HG02798 (cell line): ENCODE results near the gene DPF3.

Experiments used
- ATAC-seq: cut with Tn5 transposase; IDR thresholded peaks from one replicate; pipeline ENCODE4 v1.9.1; 2021; ENCODE audit warnings: mild to moderate bottlenecking; ENCODE audit not compliant: unreplicated experiment, poor library complexity

Gene DPF3

DNA sequence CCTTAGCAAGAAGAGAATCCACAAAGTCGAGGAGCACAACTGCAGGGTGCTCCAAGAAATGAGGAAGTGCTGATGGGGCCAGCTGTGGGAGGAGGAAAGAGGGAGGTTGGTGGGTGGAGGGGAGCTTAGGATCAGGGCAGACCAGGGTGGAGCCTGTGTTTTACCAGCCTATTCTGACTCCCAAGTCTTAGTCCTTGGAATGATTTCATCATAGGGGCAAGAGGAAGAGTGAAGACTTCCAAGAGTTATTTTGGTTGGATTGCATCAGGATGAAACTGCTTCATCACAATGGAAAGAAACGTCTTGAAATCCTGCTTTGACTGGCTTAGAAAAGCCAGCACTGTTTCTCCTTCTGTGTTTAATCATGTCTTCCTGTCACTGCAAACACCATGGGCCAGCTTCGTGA lies 194.0 kb downstream of the DPF3 start:
- no peak for ATAC-seq

GRCh38 chr14:72699443-72699842 lies 194.5 kb downstream of the DPF3 start:
- ATAC-seq, result no peak

GRCh38 chr14:72692696-72693095 lies 201.2 kb downstream of the DPF3 start:
- no peak for ATAC-seq

GRCh38 chr14:72690324-72690723 lies 203.6 kb downstream of the DPF3 start:
- ATAC-seq, result no peak

- no peak for ATAC-seq
Observed at GRCh38 chr14:72688990-72689671, 204.8 kb downstream of the DPF3 start.

- no peak for ATAC-seq
Observed at GRCh38 chr14:72686832-72687231, 207.1 kb downstream of the DPF3 start.

GRCh38 chr14:72686101-72686500 lies 207.8 kb downstream of the DPF3 start:
- no peak for ATAC-seq

DNA sequence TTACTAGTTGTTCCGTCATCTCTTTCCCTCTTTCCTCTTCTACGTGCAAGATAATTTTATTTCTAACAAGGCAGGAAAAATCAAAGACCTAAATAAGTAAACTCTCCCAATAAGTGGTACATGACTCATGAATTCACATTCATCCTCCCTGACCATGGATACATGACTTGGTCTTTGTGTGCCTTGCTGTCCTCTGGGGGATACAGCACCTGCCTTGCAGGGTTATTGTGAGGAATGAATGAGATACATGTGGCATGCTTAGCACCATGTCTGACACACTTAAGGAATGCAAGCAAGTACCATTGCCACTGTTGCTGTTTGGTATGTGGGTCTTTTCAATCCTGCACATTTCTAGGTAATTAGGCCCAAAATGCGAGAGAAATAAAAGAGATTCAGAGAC lies 208.4 kb downstream of the DPF3 start:
- no peak for ATAC-seq

- ATAC-seq, result peak; percentile 61
Observed at GRCh38 chr14:72683787-72684186, 210.1 kb downstream of the DPF3 start.

DNA sequence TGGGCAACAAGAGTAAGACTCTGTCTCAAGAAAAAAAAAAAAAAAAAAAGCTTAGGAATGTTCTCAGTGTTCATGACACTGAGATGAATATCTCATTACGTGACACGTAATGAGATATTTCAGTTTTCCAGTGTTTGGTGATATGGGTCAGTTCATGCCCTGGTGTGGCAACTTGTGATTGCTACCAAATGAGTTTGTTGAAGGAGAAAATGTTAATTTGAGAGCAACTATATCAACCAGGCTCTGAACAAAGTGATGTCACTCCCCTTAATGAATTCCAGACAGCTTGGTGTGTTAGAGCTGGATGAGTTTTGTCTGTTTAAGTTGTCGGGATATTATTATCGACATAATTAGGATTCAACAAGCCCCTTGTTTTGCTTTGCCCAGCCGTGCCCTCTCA lies 211.7 kb downstream of the DPF3 start:
- no peak for ATAC-seq

DNA sequence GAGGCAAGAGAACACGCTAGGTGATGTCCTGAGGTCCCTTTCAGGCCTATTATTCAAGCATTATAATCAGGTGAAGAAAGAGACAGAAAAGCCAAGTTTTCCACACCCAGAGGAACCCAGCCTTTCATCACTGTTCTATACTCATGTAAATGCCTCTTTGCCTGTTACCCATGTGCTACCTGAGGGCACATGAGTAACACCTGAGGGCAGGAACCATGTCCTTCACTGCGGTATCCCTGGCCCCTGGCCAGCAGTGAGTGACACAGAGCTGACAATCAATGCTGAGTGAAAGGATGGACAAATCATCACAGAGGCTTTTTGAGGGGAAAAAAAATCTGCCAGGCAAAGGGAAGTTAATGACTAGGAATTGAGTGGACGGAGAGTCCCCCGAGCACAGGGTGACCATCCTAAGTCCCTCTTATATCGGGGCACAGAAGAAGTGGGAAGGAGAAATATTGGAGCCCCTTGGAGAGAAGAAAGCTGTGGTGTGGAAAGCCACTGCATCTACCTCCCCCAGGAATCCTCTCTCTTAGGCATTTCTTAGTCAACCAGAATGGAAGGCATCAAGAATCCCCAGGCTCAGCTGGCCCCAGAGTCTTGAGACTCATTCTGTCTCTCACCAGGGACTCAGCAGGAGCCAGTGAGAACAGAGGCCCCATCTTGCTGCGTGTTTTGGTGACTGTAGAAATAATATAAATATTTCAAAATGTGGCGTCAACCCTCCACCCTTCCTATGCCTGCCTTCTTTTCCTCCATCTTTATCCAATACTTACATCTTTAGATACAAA lies 212.9 kb downstream of the DPF3 start:
- no peak for ATAC-seq

DNA sequence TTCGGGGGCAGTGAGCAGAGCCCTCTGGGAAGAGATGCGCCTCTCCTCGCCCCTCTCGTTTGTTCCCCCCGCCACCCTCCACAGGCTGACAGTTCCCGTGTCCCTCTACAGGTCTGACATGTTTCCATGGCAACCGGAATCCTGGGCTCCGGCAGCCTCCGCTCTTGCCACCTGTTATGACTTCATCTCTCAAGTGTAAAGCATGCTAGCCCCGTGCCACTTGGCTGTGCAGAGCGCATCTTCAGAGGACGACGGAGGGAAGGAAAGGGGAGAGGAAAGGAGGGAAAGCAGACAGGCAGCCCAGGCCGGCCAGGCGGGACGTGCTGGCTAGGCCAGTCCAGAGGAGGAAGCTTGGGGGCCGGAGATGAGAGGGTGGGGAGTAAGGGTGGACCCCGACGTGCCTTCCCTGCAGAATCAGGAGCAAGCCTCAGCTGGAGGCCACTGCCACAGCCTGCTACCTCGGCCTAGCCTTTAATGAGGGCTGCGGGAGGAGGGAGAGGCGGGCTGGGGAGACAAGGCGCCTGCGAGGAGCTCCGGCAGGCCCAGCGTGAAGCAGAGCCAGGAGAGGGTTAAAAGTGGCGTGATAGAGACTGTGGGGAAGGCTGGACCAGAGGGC lies 214.3 kb downstream of the DPF3 start:
- ATAC-seq, result no peak

DNA sequence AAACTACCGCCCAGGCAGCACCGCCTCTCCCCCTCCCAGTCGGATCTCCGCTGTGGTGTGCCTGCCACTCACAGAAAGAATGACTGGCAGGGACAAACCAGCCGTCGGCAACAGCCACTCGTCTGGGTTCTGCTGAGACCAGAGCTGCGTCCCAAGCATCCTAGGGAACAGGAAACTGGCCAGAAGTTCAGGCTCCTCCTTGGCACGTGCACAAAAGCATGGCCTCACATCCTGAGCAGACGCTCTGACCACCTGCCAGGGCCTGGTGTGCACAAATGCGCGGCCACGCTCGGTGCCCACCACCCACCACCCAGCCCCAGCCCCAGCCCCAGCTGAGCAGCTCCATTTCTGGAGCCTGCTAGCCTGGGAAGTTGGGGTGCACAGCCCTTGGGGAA lies 214.8 kb downstream of the DPF3 start:
- ATAC-seq, result no peak

- ATAC-seq, result no peak
Observed at GRCh38 chr14:72678356-72678755, 215.5 kb downstream of the DPF3 start.

DNA sequence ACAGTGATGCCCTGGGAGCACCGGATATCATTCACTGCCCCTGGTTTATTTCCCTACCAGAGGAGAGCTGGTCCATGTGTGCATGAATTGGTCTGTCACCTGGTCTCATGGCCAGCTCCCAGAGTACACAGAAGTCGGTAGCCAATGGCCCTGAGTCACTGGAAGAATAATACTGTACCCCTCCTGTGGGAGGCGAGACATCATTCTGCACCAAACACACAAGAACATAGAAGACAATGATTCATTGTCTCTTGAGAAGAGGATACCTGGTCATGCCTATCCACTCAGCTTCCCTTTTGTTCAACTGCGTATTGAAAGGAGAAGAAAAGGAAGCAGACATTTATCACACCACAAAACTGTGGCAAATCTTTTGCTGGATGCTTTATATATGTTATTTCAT lies 216.2 kb downstream of the DPF3 start:
- ATAC-seq, result no peak

DNA sequence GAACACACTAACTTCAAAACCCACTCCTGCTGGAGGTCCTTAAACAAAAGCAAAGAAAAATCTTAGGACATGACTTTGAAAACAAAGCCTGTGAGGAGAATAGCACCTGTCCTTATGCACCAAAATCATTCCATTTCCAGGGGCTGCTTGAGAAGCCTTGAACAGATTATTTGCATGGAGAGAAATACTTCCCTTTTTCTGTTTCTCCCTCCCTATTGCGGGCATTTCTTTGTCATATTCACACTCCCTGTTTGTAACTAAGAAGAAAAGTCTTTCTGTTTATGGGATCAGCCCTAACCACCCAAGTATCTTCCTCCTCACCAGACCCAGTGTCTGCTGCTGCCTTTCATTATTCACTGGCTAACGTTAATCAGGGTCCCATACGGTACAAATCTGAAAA lies 218.8 kb downstream of the DPF3 start:
- ATAC-seq, result no peak

GRCh38 chr14:72673179-72673578 lies 220.7 kb downstream of the DPF3 start:
- ATAC-seq, result no peak

GRCh38 chr14:72666610-72667009 lies 227.3 kb downstream of the DPF3 start:
- no peak for ATAC-seq

DNA sequence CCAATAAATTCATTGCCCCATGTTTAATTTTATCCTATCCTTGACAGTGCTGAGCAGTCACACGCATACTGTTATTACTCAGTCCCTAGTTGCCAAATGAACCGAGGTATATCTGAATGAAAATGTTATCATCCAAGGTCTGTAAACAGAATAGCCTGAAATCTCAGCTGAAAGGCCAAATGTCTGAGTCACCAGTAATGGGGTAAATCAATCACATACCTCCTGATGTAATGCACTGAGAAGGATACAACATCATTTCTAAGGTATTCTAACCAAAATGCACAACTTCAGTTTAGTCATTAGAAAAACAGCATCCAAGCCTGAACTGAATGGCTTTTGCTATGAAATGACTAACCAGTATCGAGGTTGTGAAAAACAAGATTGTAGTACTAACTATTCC lies 228.6 kb downstream of the DPF3 start:
- no peak for ATAC-seq

- no peak for ATAC-seq
Observed at GRCh38 chr14:72664651-72665050, 229.2 kb downstream of the DPF3 start.

DNA sequence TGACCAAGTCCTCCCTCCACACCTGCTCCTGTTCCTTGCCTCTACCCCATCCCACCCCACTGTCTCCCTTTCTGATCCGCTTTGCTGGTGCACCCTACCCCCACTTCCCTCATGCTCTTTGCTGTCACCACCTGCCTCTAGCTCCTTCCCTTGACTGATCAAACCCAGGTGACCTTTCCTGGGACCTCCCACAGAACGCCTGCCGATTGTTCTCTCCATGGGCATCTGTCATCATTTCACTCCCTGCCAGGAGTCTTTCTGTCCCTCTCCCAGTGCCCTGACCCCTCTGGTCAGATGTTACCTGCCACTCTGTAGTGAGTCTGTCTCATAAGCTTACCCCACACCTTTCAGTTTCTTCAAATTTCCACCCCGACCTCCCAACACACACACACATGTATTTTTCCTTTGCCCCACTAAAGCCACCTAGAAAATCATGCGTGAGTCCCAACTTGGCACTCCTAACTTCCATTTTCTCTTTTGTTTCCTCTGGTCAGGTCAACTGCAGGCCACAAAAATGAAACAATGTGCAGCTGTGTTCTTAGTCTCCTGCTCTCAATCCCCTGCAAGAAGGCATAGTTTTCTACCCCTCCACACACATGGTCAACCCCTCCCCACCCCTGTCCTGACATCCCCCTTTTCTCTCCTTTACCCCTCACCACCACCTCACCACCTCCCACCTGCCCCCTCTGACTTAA lies 229.8 kb downstream of the DPF3 start:
- ATAC-seq, result no peak
